Measurements from ENCODE around the gene DNAJB9.

DNAJB9 gene

DNA sequence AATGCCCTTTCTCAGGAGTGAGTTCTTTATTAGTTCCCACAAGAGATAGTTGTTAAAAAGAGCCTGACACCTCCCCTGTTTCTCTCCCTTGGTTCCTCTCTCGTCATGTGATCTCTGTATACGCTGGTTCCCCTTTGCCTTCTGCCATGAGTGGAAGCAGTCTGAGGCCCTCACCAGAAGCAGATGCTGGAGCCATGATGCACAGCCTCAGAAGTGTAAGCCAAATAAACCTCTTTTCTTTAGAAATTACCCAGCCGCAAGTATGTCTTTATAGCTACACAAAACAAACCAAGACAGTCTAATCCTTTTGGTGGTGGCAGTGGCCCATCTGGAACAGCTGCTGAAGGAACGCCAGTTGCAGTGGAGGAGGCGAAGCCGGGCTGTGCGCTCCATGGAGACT, 9.3 kb downstream of the DNAJB9 start:
- no peaks in the 10 kb centered on the region for H3K27me3 ChIP-seq (ENCODE audit: insufficient read depth, poor library complexity, severe bottlenecking)
- H3K27ac ChIP-seq (replicated peaks): no peak overlapping the region
- no peak for TF ChIP-seq POLR2AphosphoS5 (IDR thresholded peaks at IDR 0.05; ENCODE audit: low read depth)
- TF ChIP-seq, protein P1, sequence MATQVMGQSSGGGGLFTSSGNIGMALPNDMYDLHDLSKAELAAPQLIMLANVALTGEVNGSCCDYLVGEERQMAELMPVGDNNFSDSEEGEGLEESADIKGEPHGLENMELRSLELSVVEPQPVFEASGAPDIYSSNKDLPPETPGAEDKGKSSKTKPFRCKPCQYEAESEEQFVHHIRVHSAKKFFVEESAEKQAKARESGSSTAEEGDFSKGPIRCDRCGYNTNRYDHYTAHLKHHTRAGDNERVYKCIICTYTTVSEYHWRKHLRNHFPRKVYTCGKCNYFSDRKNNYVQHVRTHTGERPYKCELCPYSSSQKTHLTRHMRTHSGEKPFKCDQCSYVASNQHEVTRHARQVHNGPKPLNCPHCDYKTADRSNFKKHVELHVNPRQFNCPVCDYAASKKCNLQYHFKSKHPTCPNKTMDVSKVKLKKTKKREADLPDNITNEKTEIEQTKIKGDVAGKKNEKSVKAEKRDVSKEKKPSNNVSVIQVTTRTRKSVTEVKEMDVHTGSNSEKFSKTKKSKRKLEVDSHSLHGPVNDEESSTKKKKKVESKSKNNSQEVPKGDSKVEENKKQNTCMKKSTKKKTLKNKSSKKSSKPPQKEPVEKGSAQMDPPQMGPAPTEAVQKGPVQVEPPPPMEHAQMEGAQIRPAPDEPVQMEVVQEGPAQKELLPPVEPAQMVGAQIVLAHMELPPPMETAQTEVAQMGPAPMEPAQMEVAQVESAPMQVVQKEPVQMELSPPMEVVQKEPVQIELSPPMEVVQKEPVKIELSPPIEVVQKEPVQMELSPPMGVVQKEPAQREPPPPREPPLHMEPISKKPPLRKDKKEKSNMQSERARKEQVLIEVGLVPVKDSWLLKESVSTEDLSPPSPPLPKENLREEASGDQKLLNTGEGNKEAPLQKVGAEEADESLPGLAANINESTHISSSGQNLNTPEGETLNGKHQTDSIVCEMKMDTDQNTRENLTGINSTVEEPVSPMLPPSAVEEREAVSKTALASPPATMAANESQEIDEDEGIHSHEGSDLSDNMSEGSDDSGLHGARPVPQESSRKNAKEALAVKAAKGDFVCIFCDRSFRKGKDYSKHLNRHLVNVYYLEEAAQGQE (IDR thresholded peaks at IDR 0.05; ENCODE audit: insufficient replicate concordance, low read depth): no peak
- TF ChIP-seq, protein P2, sequence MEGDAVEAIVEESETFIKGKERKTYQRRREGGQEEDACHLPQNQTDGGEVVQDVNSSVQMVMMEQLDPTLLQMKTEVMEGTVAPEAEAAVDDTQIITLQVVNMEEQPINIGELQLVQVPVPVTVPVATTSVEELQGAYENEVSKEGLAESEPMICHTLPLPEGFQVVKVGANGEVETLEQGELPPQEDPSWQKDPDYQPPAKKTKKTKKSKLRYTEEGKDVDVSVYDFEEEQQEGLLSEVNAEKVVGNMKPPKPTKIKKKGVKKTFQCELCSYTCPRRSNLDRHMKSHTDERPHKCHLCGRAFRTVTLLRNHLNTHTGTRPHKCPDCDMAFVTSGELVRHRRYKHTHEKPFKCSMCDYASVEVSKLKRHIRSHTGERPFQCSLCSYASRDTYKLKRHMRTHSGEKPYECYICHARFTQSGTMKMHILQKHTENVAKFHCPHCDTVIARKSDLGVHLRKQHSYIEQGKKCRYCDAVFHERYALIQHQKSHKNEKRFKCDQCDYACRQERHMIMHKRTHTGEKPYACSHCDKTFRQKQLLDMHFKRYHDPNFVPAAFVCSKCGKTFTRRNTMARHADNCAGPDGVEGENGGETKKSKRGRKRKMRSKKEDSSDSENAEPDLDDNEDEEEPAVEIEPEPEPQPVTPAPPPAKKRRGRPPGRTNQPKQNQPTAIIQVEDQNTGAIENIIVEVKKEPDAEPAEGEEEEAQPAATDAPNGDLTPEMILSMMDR (IDR thresholded peaks at IDR 0.05; ENCODE audit: insufficient read depth, low read length): no peak
- no peak for TF ChIP-seq SPI1 (IDR thresholded peaks at IDR 0.05; ENCODE audit: borderline replicate concordance, low read depth)
- TF ChIP-seq GABPA (IDR thresholded peaks at IDR 0.05; ENCODE audit: low read depth): no peak
- no peak for DNase-seq (ENCODE audit: low read depth in 1 of 2, low spot score in 1 of 2)
- no peak overlapping the region for H3K4me3 ChIP-seq (replicated peaks; ENCODE audit: insufficient read depth, low read length)

DNA sequence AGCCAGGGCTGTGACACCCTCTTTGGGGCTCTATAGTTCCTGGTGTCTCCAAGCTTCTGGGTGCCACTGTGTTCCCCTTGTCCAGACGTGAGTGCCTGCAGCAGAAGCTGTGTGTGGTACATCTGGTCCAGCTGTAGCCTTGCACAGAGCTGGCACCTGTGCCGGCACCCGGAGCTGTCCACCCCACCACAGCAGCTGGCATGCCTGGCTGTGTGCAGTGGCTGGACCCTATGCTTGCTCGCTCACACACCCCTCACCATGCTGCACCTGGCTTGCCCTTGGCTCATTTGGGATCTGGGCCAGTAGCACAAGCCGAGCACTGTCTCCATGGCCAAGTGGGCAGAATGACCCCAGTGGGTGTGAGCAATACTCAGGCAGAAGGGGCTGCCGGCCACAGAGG, 10.6 kb downstream of the DNAJB9 start:
- H3K4me3 ChIP-seq (replicated peaks; ENCODE audit: insufficient read depth, low read length): no peak overlapping the region
- TF ChIP-seq, protein P2 (IDR thresholded peaks at IDR 0.05; ENCODE audit: insufficient read depth, low read length): no peak
- TF ChIP-seq POLR2AphosphoS5 (IDR thresholded peaks at IDR 0.05; ENCODE audit: low read depth): no peak
- TF ChIP-seq, protein P1 (IDR thresholded peaks at IDR 0.05; ENCODE audit: insufficient replicate concordance, low read depth): no peak
- TF ChIP-seq GABPA (IDR thresholded peaks at IDR 0.05; ENCODE audit: low read depth): no peak
- no peak for TF ChIP-seq SPI1 (IDR thresholded peaks at IDR 0.05; ENCODE audit: borderline replicate concordance, low read depth)
- no peaks in the 10 kb centered on the region for H3K27me3 ChIP-seq (ENCODE audit: insufficient read depth, poor library complexity, severe bottlenecking)
- no peak for DNase-seq (ENCODE audit: low read depth in 1 of 2, low spot score in 1 of 2)
- H3K27ac ChIP-seq (replicated peaks): no peak overlapping the region

DNA sequence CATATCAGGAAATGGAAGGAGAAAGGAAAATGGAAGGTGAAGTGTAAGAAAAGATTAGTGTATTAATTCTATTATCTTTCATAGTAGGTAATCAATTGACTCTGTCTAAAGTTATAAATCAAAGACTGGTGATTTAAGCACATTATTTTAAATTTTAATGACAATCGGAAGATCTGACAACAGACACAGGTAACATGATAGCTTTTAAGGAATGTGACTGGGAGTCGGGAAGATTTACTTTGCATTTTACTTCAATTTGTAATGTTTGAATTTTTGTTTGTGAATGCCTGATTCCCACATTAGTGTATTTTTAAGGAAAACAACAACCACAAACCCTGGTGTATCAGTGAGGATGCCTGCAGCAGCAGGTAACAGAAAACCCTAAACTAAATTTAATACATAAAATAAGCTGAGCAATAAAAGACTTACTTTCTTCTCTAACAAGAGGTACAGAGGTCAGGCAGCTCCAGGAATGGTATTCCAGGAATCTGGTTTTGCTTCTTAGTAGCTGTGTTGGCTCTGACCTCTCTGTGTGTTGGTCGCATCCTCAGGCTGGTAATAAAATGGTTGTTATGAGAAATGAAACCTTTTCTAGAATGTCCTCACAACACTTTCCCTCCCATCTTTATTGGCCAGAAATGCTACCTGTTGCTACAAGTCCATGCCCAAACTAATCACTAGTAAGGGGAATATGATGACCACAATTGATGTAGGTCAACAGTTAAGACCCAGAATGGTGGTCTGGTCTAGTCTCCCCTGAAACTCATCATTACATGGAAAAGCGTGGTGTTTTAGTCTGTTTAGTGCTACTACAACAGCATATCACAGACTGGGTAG, 12.2 kb downstream of the DNAJB9 start:
- TF ChIP-seq POLR2AphosphoS5 (IDR thresholded peaks at IDR 0.05; ENCODE audit: low read depth): no peak
- TF ChIP-seq, protein P2 (IDR thresholded peaks at IDR 0.05; ENCODE audit: insufficient read depth, low read length): no peak
- no peak for TF ChIP-seq SPI1 (IDR thresholded peaks at IDR 0.05; ENCODE audit: borderline replicate concordance, low read depth)
- no peak for TF ChIP-seq GABPA (IDR thresholded peaks at IDR 0.05; ENCODE audit: low read depth)
- TF ChIP-seq, protein P1 (IDR thresholded peaks at IDR 0.05; ENCODE audit: insufficient replicate concordance, low read depth): no peak
- Histone ChIP-seq H3K4me3 (replicated peaks; ENCODE audit: insufficient read depth, low read length) (no peak overlapping the region), H3K27me3 (ENCODE audit: insufficient read depth, poor library complexity, severe bottlenecking) (no peaks in the 10 kb centered on the region), H3K27ac (replicated peaks) (no peak overlapping the region)
- no peak for DNase-seq (ENCODE audit: low read depth in 1 of 2, low spot score in 1 of 2)

Data from HL-60 (cell line).